Nucleus accumbens (tissue), 56 donors: Measurements from ENCODE around the gene UACA.

Source experiments
- DNase-seq, 56 donors: peaks; one replicate each; lab custom pipeline; 2025; lab: John Stamatoyannopoulos, UW

The UACA gene

DNA sequence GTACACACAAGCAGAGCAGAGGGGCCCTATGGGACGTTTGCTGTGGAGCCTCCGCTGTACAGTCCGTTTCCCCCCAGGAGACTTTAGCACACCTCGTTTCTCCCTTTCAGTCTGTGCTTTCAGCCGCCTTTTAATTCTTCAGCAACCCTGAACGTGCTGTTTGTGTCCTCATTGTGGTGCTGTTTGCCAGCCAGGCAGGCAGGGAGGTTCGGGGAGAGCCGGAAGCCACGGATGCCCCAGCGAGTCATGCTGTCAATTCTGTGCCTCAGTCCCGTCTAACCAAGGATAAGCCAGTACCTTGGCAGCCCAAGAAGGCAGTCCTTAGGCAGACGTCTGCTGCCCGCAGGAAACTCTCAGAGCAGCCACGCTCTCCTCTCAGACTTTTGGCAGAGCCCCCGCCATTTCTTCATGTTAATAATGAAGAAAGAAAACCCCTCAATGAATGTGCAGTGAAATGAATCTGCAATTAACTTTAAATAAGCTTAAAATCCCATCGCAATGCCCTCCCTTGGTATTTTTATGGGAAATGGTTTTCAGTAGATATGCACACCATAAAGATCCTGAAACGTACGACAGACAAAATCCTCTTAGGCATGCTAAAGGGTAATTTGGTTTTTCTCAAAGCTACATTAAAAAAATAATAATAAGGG is 158.6 kb downstream of the UACA start:
- peak in 25 of 56 donors; percentile 6 to 50 (median 21) for DNase-seq
